Measurements from ENCODE around the gene BDKRB2.

Gene BDKRB2

DNA sequence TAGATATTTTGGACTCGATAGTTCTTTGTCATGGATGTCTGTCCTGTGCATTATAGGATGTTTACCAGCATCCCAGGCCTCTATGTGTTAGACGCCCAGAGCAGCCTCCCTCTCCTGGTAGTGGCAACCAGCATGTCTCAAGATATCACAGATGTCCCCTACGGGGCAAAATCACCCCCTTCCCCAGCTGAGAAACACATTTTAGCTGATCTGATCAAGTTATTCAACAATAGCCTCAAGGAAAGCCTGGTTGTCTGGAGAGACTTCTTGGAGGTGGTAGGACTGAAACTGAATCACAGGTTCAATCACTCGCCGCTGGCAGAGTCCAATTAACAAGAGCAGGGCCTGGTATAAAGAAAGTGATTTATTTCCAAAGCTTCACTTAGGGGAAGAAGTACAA lies 69.0 kb downstream of the BDKRB2 start:
- Histone ChIP-seq H3K4me1 (ENCODE audit: insufficient read depth, low read length) (no peaks in the 10 kb centered on the region), H3K9me3 (ENCODE audit: insufficient read depth, low read length, severe bottlenecking) (peaks cover 10% of the 10 kb centered on the region), H3K79me2 (ENCODE audit: insufficient read depth, low read length) (no peaks in the 10 kb centered on the region), H3K27ac (ENCODE audit: low read length) (no peak overlapping the region), H3K27me3 (ENCODE audit: insufficient read depth, low read length, poor library complexity) (no peaks in the 10 kb centered on the region), H3K9ac (ENCODE audit: low read depth, low read length) (no peak overlapping the region), H3K36me3 (ENCODE audit: insufficient read depth, low read length) (no peaks in the 10 kb centered on the region), H3K4me2 (ENCODE audit: insufficient read depth, low read length) (no peak overlapping the region), H3K4me3 (ENCODE audit: low read depth in 1 of 2, low read length in 2 of 2) (no peak overlapping the region), H2AFZ (ENCODE audit: low read depth, low read length) (no peak overlapping the region), H4K20me1 (ENCODE audit: insufficient read depth, low read length) (no peaks in the 10 kb centered on the region)
- DNase-seq (no peak), ATAC-seq (ENCODE audit: insufficient read depth, low read depth) (no peak)
- TF ChIP-seq CTCF (IDR thresholded peaks at IDR 0.05; ENCODE audit: borderline replicate concordance, extremely low read depth, low read length, poor library complexity, severe bottlenecking) (no peak), EZH2 (IDR thresholded peaks at IDR 0.05; ENCODE audit: borderline replicate concordance, low read depth, low read length, severe bottlenecking) (no peak)

- no peak overlapping the region for H2AFZ ChIP-seq (ENCODE audit: low read depth, low read length)
- no peak overlapping the region for H3K9ac ChIP-seq (ENCODE audit: low read depth, low read length)
- no peak overlapping the region for H3K4me3 ChIP-seq (ENCODE audit: low read depth in 1 of 2, low read length in 2 of 2)
- no peaks in the 10 kb centered on the region for H3K4me1 ChIP-seq (ENCODE audit: insufficient read depth, low read length)
- H3K9me3 ChIP-seq (ENCODE audit: insufficient read depth, low read length, severe bottlenecking): peaks cover 13% of the 10 kb centered on the region
- no peaks in the 10 kb centered on the region for H3K79me2 ChIP-seq (ENCODE audit: insufficient read depth, low read length)
- DNase-seq: no peak
- H3K27ac ChIP-seq (ENCODE audit: low read length): no peak overlapping the region
- H3K4me2 ChIP-seq (ENCODE audit: insufficient read depth, low read length): no peak overlapping the region
- H3K27me3 ChIP-seq (ENCODE audit: insufficient read depth, low read length, poor library complexity): no peaks in the 10 kb centered on the region
- TF ChIP-seq CTCF (IDR thresholded peaks at IDR 0.05; ENCODE audit: borderline replicate concordance, extremely low read depth, low read length, poor library complexity, severe bottlenecking) (no peak), EZH2 (IDR thresholded peaks at IDR 0.05; ENCODE audit: borderline replicate concordance, low read depth, low read length, severe bottlenecking) (no peak)
- H3K36me3 ChIP-seq (ENCODE audit: insufficient read depth, low read length): no peaks in the 10 kb centered on the region
- no peak for ATAC-seq (ENCODE audit: insufficient read depth, low read depth)
- H4K20me1 ChIP-seq (ENCODE audit: insufficient read depth, low read length): no peaks in the 10 kb centered on the region
These were observed 69.5 kb downstream of the BDKRB2 start for GRCh38 chr14:96274122-96274521.

- Histone ChIP-seq H4K20me1 (ENCODE audit: insufficient read depth, low read length) (no peaks in the 10 kb centered on the region), H2AFZ (ENCODE audit: low read depth, low read length) (no peak overlapping the region), H3K4me2 (ENCODE audit: insufficient read depth, low read length) (no peak overlapping the region), H3K9ac (ENCODE audit: low read depth, low read length) (no peak overlapping the region), H3K4me3 (ENCODE audit: low read depth in 1 of 2, low read length in 2 of 2) (no peak overlapping the region), H3K27me3 (ENCODE audit: insufficient read depth, low read length, poor library complexity) (no peaks in the 10 kb centered on the region), H3K9me3 (ENCODE audit: insufficient read depth, low read length, severe bottlenecking) (peaks cover 13% of the 10 kb centered on the region), H3K79me2 (ENCODE audit: insufficient read depth, low read length) (no peaks in the 10 kb centered on the region), H3K27ac (ENCODE audit: low read length) (no peak overlapping the region), H3K4me1 (ENCODE audit: insufficient read depth, low read length) (no peaks in the 10 kb centered on the region), H3K36me3 (ENCODE audit: insufficient read depth, low read length) (no peaks in the 10 kb centered on the region)
- ATAC-seq (ENCODE audit: insufficient read depth, low read depth) (no peak), DNase-seq (no peak)
- TF ChIP-seq CTCF (IDR thresholded peaks at IDR 0.05; ENCODE audit: borderline replicate concordance, extremely low read depth, low read length, poor library complexity, severe bottlenecking) (no peak), EZH2 (IDR thresholded peaks at IDR 0.05; ENCODE audit: borderline replicate concordance, low read depth, low read length, severe bottlenecking) (no peak)
These were observed 69.9 kb downstream of the BDKRB2 start for GRCh38 chr14:96274543-96274942.
